SU-DHL-6 (cell line): ENCODE results near the gene C14orf93.

Experiments
- H2AFZ ChIP-seq: fragments of 200-600 bp; sonication (generic); 2 replicates; pipeline ENCODE4 v1.6.1; 2014; ENCODE audit warnings: low read depth, mild to moderate bottlenecking, moderate library complexity, mixed read lengths, antibody characterized with exemption, low read length; ENCODE audit not compliant: severe bottlenecking
- H3F3A ChIP-seq: fragments of 200-600 bp; shearing (Covaris generic); 2 replicates; pipeline ENCODE4 v1.6.0; 2016; ENCODE audit warnings: antibody characterized with exemption, mild to moderate bottlenecking; ENCODE audit not compliant: insufficient read depth
- H3K27ac ChIP-seq: fragments of 200-600 bp; sonication (generic); 2 replicates; pipeline ENCODE4 v1.5.1; 2016; ENCODE audit warnings: low read depth, mild to moderate bottlenecking, low read length, moderate library complexity, mixed read lengths
- H3K27me3 ChIP-seq: fragments of 200-600 bp; sonication (generic), shearing (Covaris generic); 2 replicates; pipeline ENCODE4 v1.6.0; 2014; ENCODE audit warnings: mild to moderate bottlenecking, low read length
- H3K36me3 ChIP-seq: fragments of 200-600 bp; sonication (generic); 2 replicates; pipeline ENCODE4 v1.6.1; 2014; ENCODE audit warnings: mild to moderate bottlenecking, low read length, mixed read lengths
- H3K4me2 ChIP-seq: fragments of 300-600, 200-600 bp; shearing (Covaris generic), sonication (generic); 2 replicates; pipeline ENCODE4 v1.6.0; 2014; ENCODE audit warnings: low read length, low read depth, mild to moderate bottlenecking; ENCODE audit not compliant: poor library complexity, severe bottlenecking
- H3K4me3 ChIP-seq: fragments of 200-600 bp; sonication (generic); 2 replicates; pipeline ENCODE4 v1.5.1; 2014; ENCODE audit warnings: antibody characterized with exemption, low read length, mild to moderate bottlenecking, mixed read lengths; ENCODE audit not compliant: insufficient read depth, poor library complexity, severe bottlenecking
- H3K79me2 ChIP-seq: fragments of 200-600 bp; sonication (generic); 2 replicates; pipeline ENCODE4 v1.6.1; 2014; ENCODE audit warnings: mild to moderate bottlenecking, low read length, moderate library complexity; ENCODE audit not compliant: insufficient read depth
- H3K9ac ChIP-seq: fragments of 200-600 bp; sonication (generic); 2 replicates; pipeline ENCODE4 v1.7.0; 2014; ENCODE audit warnings: mild to moderate bottlenecking, low read length
- H3K9me2 ChIP-seq: fragments of 200-600 bp; sonication (generic); replicated peaks from 2 replicates; pipeline ENCODE4 v1.6.1; 2014; ENCODE audit warnings: low read length; ENCODE audit not compliant: insufficient read depth
- H3K9me3 ChIP-seq: fragments of 200-600 bp; sonication (generic); 2 replicates; pipeline ENCODE4 v1.6.1; 2014; ENCODE audit warnings: low read length, mixed read lengths; ENCODE audit not compliant: insufficient read depth
- H4K20me1 ChIP-seq: fragments of 200-600 bp; sonication (generic); 2 replicates; pipeline ENCODE4 v1.6.1; 2014; ENCODE audit warnings: low read depth, mild to moderate bottlenecking, antibody characterized with exemption, low read length, moderate library complexity, mixed read lengths
- CTCF ChIP-seq: fragments of 200-600 bp; sonication (generic); IDR thresholded peaks from one replicate; pipeline ENCODE4 v1.5.1; 2017; ENCODE audit warnings: antibody characterized with exemption, mild to moderate bottlenecking, low read length, moderate library complexity; ENCODE audit not compliant: insufficient read depth, poor library complexity, severe bottlenecking
- EZH2phosphoT487 ChIP-seq: fragments of 200-600 bp; sonication (generic), shearing (Covaris generic); conservative IDR thresholded peaks from 2 replicates; pipeline ENCODE4 v1.6.1; 2018; ENCODE audit warnings: mild to moderate bottlenecking, antibody characterized with exemption, low read length, moderate library complexity, mixed read lengths

Gene C14orf93

DNA sequence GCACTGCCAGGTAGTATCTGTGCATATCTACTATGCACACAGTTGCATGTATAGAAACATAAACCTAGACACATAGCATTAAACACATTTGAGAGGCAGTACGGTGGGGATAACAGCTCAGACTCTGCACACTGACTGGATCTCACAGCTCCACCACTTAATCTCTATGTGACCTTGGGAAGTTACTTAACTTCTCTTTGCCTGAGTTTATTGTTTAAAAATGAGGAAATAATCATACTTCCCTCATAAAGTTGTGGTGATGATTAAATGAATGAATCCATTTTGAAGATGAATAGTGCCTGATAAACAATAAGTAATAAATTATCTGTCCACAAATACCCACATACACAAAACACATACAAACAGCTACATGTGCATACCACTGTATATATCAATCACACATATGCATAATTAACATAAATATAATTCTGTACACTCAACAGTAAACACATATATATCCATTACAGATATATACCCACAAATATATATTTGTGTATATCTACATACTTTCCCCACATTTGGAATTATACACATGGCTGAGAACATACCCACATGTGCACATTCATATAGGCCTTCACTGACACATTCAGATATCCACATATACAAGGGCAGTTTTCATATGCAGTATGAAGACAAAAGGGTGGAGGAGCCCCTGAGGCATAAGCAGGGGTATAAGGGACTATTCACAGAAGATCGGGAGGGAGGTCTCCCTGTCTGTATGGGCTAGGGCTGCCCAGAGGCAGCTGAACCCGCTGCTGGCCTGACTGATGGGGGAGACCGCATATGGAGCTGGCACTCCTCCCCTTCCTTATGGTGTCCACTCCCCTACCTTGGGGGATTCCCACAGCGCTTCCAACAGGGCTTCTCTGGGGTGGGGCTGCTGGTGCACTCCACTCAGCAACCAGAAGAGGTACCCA lies 41.5 kb upstream of the C14orf93 start:
- Histone ChIP-seq H2AFZ (no peak overlapping the region), H3K4me2 (no peak overlapping the region), H3K27me3 (no peaks in the 10 kb centered on the region), H3K9ac (no peak overlapping the region), H3K4me3 (no peak overlapping the region), H4K20me1 (no peaks in the 10 kb centered on the region), H3K36me3 (no peaks in the 10 kb centered on the region), H3K79me2 (no peaks in the 10 kb centered on the region), H3F3A (0 out of 2 replicates have a peak, but pooled peaks cover 2% of the 10 kb centered on the region), H3K9me2 (no peaks in the 10 kb centered on the region), H3K27ac (no peak overlapping the region), H3K9me3 (no peaks in the 10 kb centered on the region)
- TF ChIP-seq EZH2phosphoT487 = no peak

GRCh38 chr14:23049011-23049410 lies 39.1 kb upstream of the C14orf93 start:
- Histone ChIP-seq H3K36me3 (no peaks in the 10 kb centered on the region), H3K4me3 (no peak overlapping the region), H2AFZ (no peak overlapping the region)

DNA sequence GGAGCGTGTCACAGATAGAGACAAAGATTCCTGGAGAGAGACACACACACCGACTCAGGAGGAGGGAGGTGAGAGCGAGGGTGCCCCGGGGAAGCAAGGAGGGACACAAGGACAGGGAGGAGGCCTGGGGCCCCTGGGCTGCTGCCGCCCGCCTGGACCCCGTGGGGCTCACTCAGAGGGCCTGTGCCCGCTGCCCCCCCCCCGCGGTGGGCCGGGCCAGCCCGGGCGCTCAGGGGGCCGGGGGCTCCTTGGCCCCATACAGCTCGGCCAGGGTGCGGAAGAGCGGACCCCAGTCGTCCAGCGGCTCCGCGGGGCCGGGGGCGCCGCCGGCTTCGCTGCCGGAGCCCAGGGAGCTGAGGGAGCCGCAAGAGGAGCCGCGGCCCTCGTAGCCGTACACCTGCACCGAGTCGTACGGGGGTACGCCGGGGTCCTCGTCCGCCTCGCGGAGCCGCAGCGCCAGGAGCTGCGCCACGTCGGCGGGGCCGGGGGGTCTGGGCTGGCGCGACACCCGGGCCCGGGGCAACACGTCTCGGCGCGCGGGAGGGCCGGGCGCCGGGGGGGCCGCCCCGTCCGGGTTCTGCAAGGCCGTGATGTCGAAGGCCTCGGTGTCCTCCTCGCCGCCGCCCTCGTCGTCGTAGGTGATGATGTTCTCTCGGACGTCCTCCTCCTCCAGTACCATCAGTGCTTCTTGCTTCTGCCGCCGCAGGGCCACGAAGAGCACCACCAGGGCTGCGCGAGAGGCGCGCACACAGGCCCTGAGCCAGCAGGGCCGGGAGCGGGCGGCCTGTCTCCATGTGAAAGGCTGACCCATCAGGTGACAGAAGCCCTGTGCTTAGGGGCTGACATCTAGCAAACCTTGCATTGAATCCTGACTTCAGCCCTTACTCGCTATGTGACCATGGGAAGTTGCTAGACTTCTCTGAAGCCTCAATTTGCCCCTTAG lies 38.1 kb upstream of the C14orf93 start:
- no peaks in the 10 kb centered on the region for H3K9me2 ChIP-seq
- no peak overlapping the region for H3K9ac ChIP-seq
- TF ChIP-seq EZH2phosphoT487 = no peak
- TF ChIP-seq CTCF = no peak
- H3K4me2 ChIP-seq = no peak overlapping the region
- no peaks in the 10 kb centered on the region for H3K36me3 ChIP-seq
- H3K27ac ChIP-seq = no peak overlapping the region
- no peaks in the 10 kb centered on the region for H4K20me1 ChIP-seq
- H2AFZ ChIP-seq = no peak overlapping the region
- H3F3A ChIP-seq = no peaks in the 10 kb centered on the region
- no peaks in the 10 kb centered on the region for H3K9me3 ChIP-seq
- no peaks in the 10 kb centered on the region for H3K27me3 ChIP-seq
- H3K79me2 ChIP-seq = no peaks in the 10 kb centered on the region
- no peak overlapping the region for H3K4me3 ChIP-seq

More at GRCh38 chr14:23049011-23049410, 39.1 kb upstream of the C14orf93 start:
- no peaks in the 10 kb centered on the region for H3K9me2 ChIP-seq
- H3K9me3 ChIP-seq = no peaks in the 10 kb centered on the region
- H3K4me2 ChIP-seq = no peak overlapping the region
- no peak overlapping the region for H3K27ac ChIP-seq
- no peaks in the 10 kb centered on the region for H3F3A ChIP-seq
- H3K27me3 ChIP-seq = no peaks in the 10 kb centered on the region
- no peak overlapping the region for H3K9ac ChIP-seq
- TF ChIP-seq EZH2phosphoT487 (no peak), CTCF (no peak)
- no peaks in the 10 kb centered on the region for H3K79me2 ChIP-seq
- H4K20me1 ChIP-seq = no peaks in the 10 kb centered on the region
